ENCODE results near the gene BRAF.
A peak's percentile ranks its signal among the peaks of the same experiment; 100 is the strongest.
"Not testable (repeated sequence)": the region's sequence is repeated elsewhere in the genome, so short reads cannot be mapped to it uniquely, and the experiment has no call there.

BRAF gene

GRCh38 chr7:140697447-140698143 lies 227.1 kb downstream of the BRAF start:
- no peak for DNase-seq

- DNase-seq: no peak
These were observed 227.9 kb downstream of the BRAF start, which contains the start of gene NDUFB2 for GRCh38 chr7:140696680-140697446. TSS of gene NDUFB2 (plus strand) at chr7:140696708. CDS start at chr7:140696745, 37 bp downstream.

- peak; percentile 97 for DNase-seq
These were observed 228.6 kb downstream of the BRAF start for GRCh38 chr7:140696024-140696679.

GRCh38 chr7:140695381-140695780 lies 229.3 kb downstream of the BRAF start:
- DNase-seq: no peak

DNA sequence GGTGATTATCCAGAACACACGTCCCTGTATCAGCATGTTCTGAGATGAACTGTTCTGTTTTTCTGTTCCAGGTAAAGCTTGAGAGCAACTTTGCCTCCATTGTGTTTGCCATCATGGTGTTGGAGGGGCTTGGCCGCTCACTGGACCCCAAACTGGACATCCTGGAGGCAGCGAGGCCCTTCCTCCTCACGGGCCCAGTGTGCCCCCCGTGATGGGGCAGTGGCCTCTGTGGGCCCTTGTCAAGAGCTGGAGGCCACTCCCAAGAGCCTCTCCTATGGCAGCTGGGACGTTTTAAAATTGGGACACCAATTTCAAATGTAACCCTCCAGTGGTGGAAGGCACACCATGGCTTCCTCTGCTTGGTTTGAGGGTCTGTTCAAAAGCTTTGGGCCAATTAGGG lies 230.1 kb downstream of the BRAF start:
- DNase-seq: no peak

GRCh38 chr7:140693849-140694248 lies 230.9 kb downstream of the BRAF start:
- not testable (repeated sequence) for DNase-seq

DNA sequence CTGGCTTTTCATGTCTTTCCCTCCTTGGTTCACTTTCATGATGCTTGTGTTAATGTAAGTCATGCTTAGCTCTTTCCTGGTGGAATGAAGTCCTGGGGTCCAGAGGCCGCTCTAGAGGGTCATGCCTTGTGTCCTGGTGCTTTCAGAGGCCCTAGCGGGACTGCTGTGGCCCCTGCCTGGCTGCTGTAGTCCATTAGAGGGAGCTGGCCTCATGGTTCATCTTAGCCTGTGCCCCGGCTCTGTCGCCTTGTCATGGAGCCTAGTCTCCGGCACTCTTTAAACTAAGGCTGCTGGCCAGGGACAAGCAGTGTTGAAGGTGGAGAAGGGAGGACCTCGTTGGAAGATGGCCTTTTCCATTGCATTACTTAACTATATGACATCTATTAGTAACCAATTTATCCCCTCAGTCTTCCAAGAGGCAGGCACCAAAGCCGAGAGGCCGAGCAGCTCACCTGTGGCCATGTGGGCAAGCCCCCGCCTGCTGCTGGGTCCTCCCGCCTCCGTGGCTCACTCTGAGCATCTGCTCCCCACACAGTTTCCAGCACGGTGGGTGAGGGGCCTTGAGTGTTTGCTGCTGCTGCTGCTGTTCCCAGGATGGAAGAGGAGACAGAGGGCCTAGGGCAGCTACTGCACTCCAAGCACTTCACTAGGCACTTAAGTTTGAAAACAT lies 233.2 kb downstream of the BRAF start:
- DNase-seq: no peak

- DNase-seq: no peak
These were observed 235.3 kb downstream of the BRAF start for GRCh38 chr7:140689199-140690152.

DNA sequence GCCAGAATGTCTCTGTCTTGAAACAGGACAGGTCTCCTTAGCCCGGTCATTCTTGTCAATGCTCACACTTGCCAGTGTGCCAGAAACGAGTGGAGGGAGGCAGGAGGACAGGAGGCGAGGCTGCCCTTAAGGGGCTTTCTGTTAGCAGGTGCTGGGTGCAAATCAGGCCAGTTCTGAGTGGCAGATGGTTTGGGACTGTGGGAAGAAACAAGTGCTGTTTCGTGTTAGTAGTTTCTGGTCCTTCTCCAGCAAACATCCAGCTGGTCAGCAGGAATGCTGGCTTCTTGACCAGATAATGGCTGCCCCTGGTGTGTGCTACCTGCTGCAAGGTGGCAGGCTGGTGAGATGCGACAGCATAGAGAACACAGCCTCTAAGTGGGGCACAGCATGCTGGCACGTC lies 236.4 kb downstream of the BRAF start:
- no peak for DNase-seq

GRCh38 chr7:140686921-140687320 lies 237.8 kb downstream of the BRAF start:
- no peak for DNase-seq

DNA sequence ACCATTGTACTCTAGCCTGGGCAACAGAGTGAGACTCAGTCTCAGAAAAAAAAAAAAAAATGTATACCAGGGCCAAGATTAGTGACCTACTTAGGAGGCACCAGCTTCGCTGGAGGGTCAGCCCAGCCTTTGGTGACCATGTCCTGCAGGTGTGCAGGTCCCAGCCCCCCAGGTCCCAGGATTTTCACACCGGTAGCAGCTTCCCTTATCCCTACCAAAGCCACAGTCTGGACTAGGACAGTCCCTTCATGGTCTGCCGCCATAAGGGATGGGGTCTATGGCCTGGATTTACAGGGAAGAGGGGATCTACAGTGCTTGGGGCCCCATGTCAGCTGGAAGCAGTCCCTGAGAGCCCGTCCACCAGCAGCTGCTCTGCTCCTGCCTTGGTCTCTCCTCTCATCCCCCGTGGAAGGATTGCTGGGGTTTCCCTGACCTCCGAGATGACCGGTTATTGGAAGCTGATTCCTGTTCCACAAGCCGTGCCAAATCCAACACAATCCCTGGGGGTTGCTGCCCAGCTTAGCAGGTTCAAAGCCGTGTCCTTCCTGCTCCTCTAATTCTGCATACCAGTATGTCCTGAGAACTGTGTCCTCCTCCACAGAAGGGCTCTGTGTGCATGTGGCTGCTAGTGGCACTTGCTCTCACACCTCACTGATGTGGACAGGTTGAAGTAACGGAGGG lies 239.2 kb downstream of the BRAF start:
- DNase-seq: no peak

DNA sequence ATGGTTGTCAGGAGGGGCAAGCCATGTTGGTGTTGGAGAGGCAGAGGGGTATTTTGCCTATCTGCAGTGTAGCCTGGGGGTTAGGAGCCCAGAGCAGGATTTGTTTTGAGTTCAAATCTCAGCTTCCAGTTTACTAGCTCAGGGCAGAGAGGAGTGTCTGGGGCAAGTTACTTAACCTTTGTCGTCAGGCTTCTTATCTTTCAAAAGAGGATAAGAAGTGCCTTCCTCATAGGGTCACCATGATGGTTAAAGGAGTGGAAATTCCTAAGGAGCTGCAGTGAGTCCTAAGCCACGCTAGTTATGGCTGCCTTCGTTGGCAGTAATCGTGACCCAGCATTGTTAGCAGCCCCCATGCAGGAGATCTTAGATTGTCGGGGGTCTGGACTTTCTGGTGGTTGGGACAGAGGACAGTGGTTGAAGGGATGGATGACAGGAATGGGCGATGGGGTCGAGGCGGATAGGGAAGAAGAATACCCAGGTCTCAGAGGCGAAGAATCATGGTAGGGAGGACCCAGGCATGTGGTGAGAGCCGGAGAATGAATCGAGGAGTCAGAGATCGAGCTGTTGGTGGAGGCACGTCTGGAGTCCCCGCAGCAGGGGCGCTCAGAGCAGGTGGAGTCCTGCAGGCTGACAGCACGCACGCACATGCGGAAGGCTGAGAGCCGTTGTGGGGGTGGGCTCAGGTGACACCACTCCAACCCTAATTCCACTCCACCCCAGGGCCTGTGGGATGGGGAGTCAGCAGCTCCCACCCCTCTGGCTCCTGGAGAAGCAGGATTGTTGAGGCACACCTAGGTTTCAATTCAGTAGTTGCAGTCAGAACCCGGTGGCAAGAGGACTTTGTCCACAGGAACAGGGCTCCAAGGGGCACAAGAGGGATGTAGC lies 240.4 kb downstream of the BRAF start:
- no peak for DNase-seq

DNA sequence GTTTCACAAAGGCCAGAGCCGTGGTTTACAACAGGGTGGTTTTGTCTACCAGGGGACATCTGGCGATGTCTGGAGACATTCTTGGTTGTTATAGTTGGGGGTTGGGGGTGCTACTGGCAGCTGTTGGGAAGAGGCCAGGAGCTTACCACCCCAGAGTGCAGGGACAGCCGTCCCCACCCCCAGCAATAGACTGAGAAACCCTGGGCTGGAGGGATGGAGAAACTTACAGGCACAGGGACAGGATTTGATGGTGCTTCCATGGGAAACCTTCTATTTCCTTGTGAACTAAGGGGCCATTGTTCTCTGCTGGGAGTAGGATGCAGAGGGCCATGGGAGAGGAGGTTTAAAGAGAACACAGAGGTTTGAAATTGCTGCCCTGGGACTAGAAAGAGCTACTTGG lies 241.1 kb downstream of the BRAF start:
- no peak for DNase-seq

- DNase-seq: no peak
These were observed 243.0 kb downstream of the BRAF start for GRCh38 chr7:140681766-140682165.

DNA sequence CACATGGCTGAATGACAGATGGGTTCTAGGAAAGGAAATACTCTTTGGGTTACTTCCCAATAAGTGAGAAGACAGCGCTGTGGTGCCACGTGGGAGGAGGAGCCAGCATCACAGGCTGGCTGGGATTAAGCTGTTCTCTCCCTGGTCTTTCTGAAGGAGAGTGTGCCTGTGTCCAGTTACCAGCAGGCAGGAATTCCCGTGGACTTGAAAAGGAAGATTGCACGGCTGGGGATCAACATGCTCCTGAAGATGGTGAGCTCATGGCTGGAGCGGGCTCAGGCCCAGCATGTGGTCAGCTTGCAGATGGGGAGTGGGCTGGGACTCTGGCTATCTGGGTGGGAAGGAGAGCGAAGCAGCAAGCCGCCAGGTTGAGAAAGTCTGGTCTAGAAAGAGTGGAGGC lies 243.8 kb downstream of the BRAF start:
- DNase-seq: no peak

GRCh38 chr7:140679186-140679585 lies 245.5 kb downstream of the BRAF start:
- DNase-seq: no peak

GRCh38 chr7:140678816-140679130 lies 246.0 kb downstream of the BRAF start:
- DNase-seq: no peak

DNA sequence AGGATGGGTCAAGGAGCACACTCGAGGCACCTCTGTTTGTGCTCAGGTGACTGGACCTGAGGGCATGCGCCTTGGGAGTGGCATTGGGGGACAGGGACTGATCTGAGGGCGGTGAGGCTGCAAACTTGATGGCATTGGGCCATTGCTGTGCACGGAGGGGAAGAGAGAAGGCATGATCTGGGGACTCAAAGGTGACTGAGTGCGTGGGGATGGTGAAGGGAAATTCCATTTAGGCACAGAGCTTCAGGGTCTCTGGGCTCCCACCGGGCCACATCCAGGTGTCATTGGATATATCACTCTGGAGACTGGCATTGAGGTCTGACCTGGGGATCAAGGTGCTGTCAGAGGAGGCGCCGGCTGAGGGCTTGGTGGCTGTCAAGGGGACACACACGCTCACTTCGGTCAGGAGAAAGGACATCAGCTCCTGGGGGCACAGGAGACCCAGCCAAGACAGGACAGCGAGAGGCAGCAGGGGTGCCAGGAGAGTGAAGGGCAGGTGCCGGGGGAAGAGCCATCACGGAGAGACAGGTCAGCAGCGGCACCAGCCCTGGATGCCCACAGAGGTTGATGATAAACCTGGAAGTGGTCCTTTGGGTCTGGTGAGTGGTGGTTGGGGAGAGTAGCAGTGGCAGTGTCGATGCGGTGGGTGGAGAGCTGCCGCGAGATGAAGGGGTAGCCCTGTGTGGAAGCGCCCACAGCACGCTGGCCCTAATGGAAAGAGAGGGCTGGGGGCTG lies 246.5 kb downstream of the BRAF start:
- DNase-seq: no peak

- no peak for DNase-seq
These were observed 247.2 kb downstream of the BRAF start for GRCh38 chr7:140677496-140677895.

- not testable (repeated sequence) for DNase-seq
These were observed 247.8 kb downstream of the BRAF start for GRCh38 chr7:140676956-140677355.

Data from right hindlimb (tissue), 1 donor.